GM18499 (cell line): Measurements from ENCODE around the gene GDF15.
"Not testable (repeated sequence)": the region's sequence is repeated elsewhere in the genome, so short reads cannot be mapped to it uniquely, and the experiment has no call there.

Experiments used
- ATAC-seq: cut with Tn5 transposase; IDR thresholded peaks from one replicate; pipeline ENCODE4 v1.9.1; 2021; ENCODE audit warnings: moderate number of reproducible peaks; ENCODE audit not compliant: insufficient read depth, unreplicated experiment

The GDF15 gene

GRCh38 chr19:18390065-18390907, 4.3 kb downstream of the GDF15 start:
- ATAC-seq, result no peak

- no peak for ATAC-seq
These were observed 5.6 kb downstream of the GDF15 start for GRCh38 chr19:18391509-18392075.

- ATAC-seq, result no peak
These were observed 6.5 kb downstream of the GDF15 start for GRCh38 chr19:18392417-18392816.

GRCh38 chr19:18392926-18393325, 7.0 kb downstream of the GDF15 start:
- no peak for ATAC-seq

- no peak for ATAC-seq
These were observed 7.9 kb downstream of the GDF15 start for GRCh38 chr19:18393836-18394235.

- no peak for ATAC-seq
These were observed 10.7 kb downstream of the GDF15 start for GRCh38 chr19:18396471-18397241.

- ATAC-seq, result no peak
These were observed 11.6 kb downstream of the GDF15 start, which contains the start of gene LRRC25 for GRCh38 chr19:18397242-18398202. TSS of gene LRRC25 (minus strand) at chr19:18397622. CDS start at chr19:18396963, 659 bp downstream.

GRCh38 chr19:18399008-18399407, 13.1 kb downstream of the GDF15 start:
- no peak for ATAC-seq

GRCh38 chr19:18401580-18402112, 15.7 kb downstream of the GDF15 start:
- ATAC-seq, result no peak

GRCh38 chr19:18402455-18403248, 16.7 kb downstream of the GDF15 start:
- not testable (repeated sequence) for ATAC-seq

- not testable (repeated sequence) for ATAC-seq
These were observed 19.8 kb downstream of the GDF15 start for GRCh38 chr19:18405754-18406153.

GRCh38 chr19:18406749-18407148, 20.8 kb downstream of the GDF15 start:
- ATAC-seq, result no peak

- peak; percentile 55 for ATAC-seq
These were observed 22.1 kb downstream of the GDF15 start for GRCh38 chr19:18408053-18408476.

- ATAC-seq, result no peak
These were observed 26.8 kb downstream of the GDF15 start for GRCh38 chr19:18412610-18413239.

- ATAC-seq, result no peak
These were observed 28.7 kb downstream of the GDF15 start for GRCh38 chr19:18414504-18415177.

- ATAC-seq, result no peak
These were observed 29.4 kb downstream of the GDF15 start for GRCh38 chr19:18415178-18415867.

- no peak for ATAC-seq
These were observed 30.9 kb downstream of the GDF15 start for GRCh38 chr19:18416778-18417249.
